ENCODE measurements around the gene ST6GALNAC3.

ST6GALNAC3 gene

DNA sequence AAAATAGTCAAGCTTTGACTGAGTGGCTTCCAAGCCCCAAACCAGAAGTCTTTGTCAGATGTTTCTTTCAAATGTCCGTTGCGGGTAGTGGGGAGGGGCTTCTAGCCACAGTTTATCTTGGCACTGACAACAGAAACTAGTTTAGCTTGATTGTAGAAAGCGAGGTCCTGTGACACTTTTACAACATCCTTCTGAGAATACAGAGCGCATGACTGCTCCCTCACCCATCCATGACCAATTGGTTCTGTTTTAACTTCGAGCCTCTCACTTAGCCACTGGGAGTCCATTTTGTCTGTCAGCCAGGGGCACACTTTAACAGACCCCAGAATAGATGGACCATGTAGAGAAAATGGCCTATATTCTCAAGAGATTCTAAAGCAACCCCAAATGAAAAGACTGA, 593.5 kb downstream of the ST6GALNAC3 start:
- no peak for DNase-seq

DNA sequence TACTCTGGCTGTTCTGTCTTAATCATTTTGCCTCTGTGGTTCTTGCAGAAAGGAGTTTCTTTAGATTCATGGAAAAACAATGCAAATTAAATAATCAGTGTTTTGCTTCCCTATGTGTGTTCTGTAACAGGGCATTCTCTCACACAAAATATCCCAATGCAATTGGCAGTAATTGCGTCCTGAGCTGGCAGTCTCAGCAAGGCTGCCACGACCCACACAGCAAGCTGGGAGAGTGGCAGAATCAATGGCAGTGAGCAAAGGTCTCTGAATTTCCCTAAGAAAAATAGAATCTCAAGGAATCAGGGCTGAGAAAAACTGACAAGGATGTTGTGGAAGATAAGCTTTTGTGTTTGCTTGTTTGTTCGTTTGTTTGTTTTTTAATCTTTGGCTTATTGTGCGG, 594.6 kb downstream of the ST6GALNAC3 start:
- no peak for DNase-seq

DNA sequence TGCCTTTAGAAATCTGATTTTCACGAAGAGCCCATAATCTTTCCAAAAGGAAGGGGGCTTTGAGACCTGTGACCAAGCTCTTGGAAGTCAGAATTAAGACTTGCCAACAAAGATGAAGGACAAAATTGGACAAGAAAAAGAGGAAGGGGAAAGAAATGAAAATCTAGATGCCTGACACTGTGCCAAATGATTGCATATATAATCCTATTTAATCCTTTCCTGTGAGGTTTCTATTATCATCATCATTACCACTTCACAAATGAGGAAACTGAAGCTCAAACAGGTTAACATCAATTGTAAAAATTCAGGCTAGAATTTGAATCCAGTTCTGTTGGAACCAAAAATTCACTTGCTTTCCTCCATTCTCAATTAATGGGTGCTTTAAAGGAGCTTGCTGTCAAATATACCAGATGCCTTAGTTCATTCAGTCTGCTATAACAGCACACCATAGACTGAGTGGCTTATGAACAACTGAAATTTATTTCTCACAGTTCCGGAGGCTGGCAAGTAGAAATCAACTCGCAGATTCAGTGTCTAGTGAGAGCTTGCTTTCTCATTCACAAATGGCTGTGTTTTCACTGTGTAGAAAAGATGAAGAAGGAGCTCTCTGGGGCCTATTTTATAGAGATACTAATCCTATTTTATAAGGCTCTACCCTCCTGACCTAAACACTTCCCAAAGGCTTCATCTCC, 595.2 kb downstream of the ST6GALNAC3 start:
- DNase-seq, result no peak

DNA sequence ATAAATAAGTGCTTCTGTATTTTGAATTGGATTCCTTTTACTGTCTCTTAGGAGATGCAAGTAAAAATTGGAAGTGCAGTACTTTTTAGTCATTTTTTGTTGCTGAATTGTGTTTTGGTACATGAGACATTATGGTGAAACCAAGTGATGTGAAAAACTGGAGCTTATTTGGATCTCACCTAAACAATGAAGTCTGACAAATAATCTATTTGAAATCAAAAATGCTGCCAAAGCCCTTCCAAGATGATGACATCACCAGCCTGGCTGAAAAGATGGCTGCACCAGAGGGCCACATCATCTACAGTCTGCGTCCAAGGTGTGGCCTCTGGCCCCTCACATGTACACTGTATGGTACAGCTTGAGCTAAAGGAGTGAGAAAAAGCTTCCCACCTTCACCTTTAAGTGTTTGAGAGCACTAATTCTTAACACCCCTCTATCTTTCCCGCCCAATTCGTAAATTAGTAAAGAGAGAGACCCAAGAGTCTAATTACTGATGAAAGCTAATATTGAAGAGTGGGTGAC, 600.2 kb downstream of the ST6GALNAC3 start:
- no peak for DNase-seq

DNA sequence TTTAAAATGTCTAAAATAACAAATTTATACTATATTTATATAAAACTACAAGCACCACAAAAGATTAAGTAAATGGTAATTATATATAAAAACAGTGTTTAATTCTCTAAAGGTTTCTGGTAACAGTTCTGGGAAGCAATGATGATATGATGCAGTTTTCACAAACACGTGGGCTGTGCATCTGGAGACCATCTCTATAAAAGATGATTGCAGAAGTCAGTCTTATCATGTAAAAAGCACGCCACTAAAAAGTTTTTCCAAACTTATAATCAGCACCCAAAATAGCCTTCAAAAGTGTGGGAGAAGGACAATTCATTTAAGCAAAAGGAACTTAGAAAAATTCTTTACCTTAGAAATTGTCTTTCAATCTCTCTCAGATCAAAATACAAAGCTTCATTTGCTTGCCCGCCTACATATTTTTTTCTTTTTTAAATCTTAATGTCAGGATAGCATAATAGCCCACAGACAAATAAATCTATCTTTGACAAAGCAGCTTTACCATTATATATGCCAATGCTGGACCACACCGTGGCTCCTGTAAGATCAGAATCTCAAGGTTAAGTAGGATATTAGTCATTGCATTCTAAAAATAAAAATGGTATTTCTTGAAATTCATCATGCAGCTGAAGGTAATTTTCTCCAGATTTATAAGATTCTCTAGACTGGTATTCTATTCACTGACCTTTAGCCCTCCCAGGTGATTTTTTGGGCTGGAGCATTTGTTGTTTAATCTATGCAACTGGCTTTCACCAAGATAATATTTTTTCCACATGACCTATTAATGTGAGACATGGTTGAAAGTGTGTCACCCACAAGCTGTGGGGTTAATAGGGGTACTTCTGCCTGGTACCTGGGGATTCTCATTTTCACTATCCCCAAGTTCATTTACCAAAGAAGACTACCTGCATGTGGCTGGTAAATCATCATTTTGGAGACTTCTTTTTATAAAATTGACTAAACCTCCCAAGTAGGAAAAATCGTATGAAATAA, 603.2 kb downstream of the ST6GALNAC3 start:
- no peak for DNase-seq

DNA sequence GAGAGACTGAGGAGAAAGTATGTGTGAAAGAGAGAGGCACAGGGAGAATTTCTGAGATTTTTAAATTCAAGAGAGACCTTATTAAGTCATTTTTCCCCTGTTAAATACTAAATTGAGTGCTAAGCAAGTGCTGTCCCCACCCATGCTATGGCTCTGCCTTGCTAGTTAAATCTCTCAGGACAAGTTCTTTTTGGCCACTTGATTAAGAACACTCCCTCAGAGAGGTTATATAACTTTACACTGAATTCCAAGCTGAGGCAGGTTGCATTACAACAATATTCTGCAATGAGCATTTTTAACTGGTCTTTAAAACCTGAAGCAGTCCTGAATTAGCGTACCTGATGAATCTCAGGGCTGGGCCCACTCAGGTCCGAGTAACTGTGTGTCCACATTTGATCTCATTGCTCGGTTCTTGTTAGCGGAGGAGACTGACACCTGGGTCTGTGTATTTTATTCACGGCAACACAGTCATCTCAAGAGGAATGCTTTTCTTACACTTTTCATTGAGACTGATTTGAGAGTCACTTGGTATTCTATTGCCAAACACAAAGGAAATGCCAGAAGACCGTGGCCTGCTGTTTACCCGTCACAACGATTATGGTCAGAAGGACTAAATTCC, 605.1 kb downstream of the ST6GALNAC3 start:
- no peak for DNase-seq

DNA sequence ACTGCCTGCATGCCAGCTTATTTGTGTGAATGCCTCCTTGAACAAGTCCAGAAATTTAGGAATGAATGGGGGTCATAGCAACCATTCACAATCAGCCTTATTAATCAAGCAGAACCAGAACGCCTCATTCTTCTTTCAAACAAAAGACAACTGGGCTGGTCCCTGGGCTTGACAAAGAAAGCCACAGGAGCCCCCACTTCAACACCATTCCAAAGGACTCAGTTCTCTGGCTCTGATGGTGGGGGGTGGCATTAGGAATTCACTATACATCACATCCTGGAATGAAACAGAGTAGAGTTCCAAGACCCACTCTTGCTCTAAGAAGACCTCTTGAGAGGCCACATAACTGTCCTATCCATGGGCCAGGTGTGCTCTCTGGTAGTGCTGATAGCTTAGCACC, 606.1 kb downstream of the ST6GALNAC3 start:
- no peak for DNase-seq

DNA sequence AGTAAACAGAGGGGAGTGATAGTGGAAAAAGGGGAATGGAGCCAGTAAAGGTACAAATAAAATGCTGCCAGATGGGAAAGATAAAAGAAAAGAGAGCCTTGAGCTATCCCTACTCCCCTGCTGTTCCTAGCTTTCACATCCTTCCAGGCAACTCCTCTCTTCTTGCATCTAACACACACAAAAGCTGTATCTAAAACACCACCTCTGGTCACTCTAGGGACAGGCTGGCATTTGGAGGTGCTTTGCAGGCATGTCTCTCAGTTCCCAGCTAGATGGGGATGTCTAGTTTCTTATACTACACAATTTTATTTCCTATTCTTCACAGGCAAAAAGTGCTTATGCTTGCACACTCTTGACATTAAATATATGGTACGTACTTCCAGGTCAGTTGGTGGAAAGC, 607.6 kb downstream of the ST6GALNAC3 start:
- DNase-seq, result no peak

Measured in right hindlimb (tissue), 1 donor.